Posterior cingulate gyrus (tissue), 11 donors: ENCODE measurements around the gene SLC12A4.

Experiments used
- DNase-seq, 10 donors: peaks; one replicate each; pipeline versions ENCODE4 v3.0.0 to v3.0.0-alpha.2; 2020 to 2021; ENCODE audit warnings: mixed read lengths in 3 of 10
- intact Hi-C: fragments of 100-400 bp; cut with DNase I; formaldehyde crosslinking; loops from one replicate; pipeline ENCODE4 v1.15.1; 2023

Gene SLC12A4

DNA sequence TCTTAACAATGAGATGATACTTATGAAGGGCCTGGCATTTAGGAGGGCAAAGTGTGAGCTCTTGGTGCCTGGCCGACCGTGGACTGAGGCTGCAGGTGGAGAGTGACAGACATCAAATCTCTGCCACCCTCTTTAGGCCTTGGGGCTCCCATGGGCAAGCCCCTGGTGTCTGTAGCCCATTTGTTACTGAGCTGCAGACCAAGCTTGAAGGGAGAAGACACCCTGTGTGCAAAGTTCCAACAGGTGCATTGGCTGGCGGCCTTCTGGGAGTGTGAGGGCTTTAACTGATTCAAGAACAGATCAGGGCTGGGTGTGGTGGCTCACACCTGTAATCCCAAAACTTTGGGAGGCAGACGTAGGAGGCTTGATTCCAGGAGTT is 36.0 kb downstream of the SLC12A4 start:
- intact Hi-C loops = loop anchor here (10.0 kb wide), 1 partner anchor 92 kb away; the partner anchor contains the start of genes DDX28 and DUS2

DNA sequence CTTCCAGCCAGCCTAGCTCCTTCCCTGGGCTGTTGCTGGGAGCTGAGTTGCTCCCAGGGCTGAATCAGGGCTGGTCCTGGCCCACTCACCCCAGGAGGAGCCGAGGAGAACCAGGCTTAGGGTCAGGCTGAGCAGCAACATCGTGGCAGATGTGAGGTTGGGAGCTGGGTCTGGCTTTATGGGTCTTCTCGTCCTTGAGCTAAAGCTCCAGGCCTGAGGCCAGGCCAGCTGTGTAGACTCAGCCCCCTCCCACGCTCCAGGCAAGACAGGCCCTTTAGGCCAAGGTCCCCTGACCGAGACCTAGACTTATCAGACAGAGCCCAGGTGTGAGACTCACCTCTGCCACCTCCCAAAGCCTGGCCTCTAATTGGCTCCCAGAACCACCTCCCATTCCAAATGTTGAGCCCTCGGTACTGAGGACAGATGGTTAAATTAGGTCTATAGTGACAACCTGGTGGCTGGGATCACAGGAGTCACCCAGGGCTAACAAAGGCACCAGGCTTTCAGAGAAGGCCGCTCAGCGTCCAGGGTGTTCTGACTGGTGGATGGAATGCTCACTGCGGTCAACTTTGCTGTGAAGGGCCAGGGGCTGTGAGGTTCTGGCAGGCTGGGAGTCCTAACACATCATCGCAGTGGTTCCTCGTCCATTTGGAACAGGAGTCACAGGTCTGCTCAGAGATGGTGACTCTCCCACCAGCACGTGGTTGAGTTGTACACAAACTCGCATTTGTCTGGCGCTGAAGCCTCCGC is 36.5 kb downstream of the SLC12A4 start, which contains the start of gene CTRL:
TSS of gene CTRL (minus strand) at position 151 of the 750 bp plus-strand sequence. CDS start at position 141, 10 bp downstream.
- no peak for DNase-seq
- intact Hi-C loops = loop anchor here (10.0 kb wide), 1 partner anchor 93 kb away; the partner anchor contains the start of genes DDX28 and DUS2

More for the DNA sequence above, 36.0 kb downstream of the SLC12A4 start:
- DNase-seq = peak in 1 of 10 donors; percentile 58

DNA sequence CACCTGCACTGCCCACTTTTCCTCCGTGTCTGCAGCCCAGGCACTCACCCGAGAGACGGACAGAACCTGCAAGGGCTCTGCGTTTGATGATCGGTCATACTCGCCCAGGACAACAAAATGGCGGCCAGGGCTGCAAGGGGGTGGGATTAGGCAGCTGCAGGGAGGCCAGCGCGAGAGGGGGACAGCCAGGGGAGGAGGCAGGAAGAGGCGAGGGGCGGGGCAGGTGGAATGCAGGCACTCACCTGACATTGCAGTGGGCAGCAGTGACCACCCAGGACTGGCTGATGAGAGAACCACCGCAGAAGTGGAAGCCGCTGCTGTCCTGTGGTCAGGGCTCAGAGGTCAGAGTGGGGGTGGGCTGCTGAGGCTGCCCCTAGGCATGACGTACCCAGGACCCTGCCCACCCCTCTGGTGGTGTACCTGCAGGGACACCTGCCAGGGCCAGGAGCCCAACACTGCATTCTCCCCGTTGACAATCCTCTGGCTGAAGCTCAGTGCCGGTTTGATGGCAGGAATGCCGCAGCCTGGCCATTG is 37.7 kb downstream of the SLC12A4 start:
- intact Hi-C loops = loop anchor here (10.0 kb wide), 1 partner anchor 94 kb away; the partner anchor contains the start of genes DDX28 and DUS2
- no peak for DNase-seq

DNA sequence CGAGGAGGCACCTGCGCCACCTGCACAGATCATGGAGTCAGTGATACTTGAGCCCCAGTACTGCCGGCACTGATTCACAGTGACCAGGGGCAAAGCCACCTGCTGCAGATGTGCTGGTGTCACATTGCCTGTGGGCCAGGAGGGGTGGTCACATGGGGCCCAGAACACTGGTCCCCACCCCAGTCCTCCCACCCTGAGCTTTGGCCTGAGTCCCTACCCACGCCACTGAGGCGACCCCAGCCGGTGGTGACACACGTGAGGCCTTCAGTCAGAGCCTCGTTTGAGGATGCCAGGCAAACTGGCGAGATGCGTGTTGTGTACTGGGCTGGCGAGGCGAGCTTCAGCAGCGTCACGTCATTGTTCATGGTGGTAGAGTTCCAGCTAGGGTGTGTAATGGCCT is 38.2 kb downstream of the SLC12A4 start:
- intact Hi-C loops = loop anchor here (10.0 kb wide), 1 partner anchor 95 kb away; the partner anchor contains the start of genes DDX28 and DUS2
- no peak for DNase-seq

DNA sequence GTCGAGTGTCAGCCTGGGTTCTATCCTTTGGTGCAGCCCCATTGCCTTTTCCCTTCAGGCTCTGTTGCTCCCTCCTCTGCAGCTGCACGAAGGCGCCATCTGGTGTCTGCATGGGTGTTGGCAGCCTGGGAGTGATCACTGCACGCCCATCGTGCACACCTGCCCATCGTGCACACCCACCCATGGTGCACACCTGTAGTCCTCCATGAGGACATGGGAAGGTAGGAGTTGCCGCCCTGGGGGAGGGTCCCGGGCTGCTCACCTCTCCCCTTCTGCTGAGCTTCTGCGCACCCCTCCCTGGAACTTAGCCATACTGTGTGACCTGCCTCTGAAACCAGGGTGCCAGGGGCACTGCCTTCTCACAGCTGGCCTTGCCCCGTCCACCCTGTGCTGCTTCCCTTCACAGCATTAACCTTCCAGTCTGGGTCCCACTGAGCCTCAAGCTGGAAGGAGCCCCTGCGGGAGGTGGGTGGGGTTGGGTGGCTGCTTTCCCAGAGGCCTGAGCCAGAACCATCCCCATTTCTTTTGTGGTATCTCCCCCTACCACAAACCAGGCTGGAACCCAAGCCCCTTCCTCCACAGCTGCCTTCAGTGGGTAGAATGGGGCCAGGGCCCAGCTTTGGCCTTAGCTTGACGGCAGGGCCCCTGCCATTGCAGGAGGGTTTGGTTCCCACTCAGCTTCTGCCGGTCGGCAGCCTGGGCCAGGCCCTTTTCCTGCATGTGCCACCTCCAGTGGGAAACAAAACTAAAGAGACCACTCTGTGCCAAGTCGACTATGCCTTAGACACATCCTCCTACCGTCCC is 39.7 kb downstream of the SLC12A4 start:
- DNase-seq = peak; percentile 69 to 97 (median 84)
- intact Hi-C loops = loop anchor here (2.0 to 10.0 kb wide), 3 partner anchors 46 to 254 kb away; partner anchors contain the start of genes CENPT and NUTF2

DNA sequence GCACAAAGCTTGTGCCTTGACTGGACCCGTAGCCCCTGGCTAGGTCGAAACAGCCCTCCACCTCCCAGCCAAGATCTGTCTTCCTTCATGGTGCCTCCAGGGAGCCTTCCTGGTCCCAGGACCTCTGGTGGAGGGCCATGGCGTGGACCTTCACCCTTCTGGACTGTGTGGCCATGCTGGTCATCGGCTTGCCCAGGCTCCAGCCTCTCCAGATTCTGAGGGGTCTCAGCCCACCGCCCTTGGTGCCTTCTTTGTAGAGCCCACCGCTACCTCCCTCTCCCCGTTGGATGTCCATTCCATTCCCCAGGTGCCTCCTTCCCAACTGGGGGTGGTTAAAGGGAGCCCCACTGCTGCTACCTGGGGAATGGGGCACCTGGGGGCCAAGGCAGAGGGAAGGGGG is 40.3 kb downstream of the SLC12A4 start:
- intact Hi-C loops = loop anchor here (2.0 to 10.0 kb wide), 3 partner anchors 45 to 253 kb away; partner anchors contain the start of genes CENPT and NUTF2
- no peak for DNase-seq

DNA sequence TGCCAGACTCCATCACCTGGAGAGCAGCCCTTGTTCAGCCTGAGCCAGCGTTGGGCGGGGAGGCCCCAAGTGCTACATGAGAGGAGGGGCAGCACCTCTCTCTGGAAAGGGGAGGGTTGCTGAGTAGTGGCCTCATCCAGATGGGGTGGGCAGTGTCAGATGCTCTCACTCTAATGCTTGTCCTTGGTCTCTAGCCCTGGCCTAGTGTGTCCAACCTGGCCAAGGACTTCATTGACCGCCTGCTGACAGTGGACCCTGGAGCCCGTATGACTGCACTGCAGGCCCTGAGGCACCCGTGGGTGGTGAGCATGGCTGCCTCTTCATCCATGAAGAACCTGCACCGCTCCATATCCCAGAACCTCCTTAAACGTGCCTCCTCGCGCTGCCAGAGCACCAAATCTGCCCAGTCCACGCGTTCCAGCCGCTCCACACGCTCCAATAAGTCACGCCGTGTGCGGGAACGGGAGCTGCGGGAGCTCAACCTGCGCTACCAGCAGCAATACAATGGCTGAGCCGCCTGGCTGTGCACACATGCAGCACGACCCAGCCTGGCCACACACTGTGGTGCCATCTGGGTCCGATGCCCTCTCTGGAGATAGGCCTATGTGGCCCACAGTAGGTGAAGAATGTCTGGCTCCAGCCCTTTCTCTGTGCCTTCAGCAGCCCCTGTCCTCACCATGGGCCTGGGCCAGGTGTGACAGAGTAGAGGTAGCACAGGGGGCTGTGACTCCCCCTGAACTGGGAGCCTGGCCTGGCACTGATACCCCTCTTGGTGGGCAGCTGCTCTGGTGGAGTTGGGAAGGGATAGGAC is 41.1 kb downstream of the SLC12A4 start:
- DNase-seq = peak in 2 of 10 donors; percentile 68 to 74
- intact Hi-C loops = loop anchor here (5.0 to 10.0 kb wide), 2 partner anchors 80 to 253 kb away; partner anchors contain the start of genes CENPT and NUTF2

DNA sequence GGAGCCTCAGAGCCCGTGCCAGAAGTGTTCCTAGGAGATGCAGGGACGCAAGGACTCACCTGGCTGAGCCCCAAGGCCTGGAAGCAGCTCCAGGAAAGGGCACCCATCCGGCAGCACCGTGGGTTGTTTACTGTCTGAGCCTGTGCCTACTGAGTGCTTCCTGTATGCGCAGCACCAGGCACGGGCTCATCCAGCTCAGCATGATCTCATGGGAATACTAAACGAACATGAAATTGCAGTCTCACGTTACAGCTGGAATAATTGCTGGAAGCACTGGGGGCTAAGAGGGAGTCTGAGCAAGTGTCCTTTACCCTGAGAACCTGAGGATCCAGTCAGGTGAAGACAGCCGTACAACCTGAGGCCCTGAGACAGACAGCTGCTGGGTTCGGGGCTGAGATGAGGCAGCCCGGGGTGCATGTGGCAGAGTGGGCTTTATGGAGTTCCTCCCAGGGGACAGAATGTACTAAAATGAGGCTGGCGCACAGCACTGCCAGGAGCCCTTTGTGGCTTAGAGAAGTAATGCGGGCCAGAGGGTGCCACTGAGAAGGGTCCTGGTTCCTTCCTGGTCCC is 42.2 kb downstream of the SLC12A4 start:
- DNase-seq = peak in 9 of 10 donors; percentile 49 to 93 (median 59)
- intact Hi-C loops = loop anchor here (5.0 to 10.0 kb wide), 2 partner anchors 79 to 251 kb away; partner anchors contain the start of genes CENPT and NUTF2

DNA sequence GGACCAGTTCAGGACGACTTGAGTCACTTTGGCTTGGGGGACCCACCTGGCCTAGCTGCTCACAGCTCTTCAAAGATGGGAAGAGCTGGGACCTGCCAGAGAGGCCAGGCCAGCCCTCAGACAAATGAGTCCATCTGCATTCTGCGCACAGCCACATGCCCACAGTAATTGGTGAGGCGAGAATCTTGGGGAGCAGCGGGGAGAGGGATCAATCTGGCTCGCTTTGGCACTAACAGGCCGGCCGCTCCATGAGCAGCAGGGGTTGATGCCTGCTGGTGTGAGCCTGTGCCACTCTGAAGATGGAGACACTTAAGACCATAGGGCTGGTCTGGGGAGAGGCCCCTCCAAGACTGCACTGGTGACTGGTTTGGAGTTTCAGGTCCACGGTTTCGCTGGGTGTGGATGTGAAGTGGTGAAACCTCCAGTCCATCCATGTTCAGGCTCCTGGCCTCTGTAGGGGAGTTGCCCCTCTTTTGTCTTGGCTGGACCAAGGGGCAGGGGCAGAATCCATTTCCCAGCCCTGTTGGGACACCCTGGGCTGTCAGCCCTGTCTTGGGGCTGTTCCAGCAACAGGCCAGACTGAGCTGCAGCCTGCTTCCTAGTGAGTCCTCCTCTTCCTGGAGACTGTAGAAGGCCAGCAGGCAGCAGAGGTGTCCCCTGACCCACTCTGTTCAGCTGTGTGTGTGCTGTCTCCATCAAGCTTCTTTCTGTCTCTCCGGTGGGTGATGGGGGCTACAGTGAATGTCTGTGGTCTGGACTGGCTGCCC is 44.1 kb downstream of the SLC12A4 start:
- intact Hi-C loops = loop anchor here (10.0 kb wide), 1 partner anchor 250 kb away; no protein-coding TSS in a partner anchor
- DNase-seq = peak in 1 of 10 donors; percentile 75

DNA sequence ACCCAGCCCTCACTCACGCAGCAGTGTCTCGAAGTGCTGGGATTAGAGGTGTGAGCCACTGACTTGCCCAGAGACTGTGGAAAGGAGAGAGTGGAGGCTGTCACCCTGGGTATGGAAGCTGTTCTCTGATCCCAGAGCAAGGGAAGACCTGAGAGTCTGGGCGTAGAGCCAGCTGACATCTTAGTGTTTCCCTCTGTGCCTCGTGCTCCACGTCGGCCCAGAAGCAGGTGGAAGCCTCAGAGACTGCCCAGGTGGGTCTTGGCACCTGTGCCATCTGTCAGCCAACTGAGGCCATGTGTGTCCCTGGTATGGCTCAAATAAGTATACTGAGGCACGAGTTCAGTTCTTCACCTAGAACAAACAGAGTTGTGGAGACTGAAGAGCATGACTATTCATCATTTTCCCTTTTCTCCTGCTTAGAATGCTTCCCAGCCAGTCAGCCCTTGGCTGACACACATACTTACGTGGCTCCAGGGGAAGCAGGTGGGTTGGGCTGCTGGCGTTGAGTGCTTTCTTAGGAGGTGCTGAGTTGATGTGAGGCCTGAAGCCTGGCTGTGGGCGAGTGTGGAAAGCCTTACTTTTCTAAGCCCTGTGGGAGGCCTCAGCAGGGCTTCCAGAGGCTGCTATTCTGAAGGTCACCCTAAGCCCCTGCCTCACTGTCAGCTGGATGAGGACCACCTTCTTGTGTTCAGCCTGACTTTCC is 44.9 kb downstream of the SLC12A4 start:
- DNase-seq = peak in 7 of 10 donors; percentile 44 to 93 (median 64)
- intact Hi-C loops = loop anchor here (10.0 kb wide), 1 partner anchor 249 kb away; no protein-coding TSS in a partner anchor

DNA sequence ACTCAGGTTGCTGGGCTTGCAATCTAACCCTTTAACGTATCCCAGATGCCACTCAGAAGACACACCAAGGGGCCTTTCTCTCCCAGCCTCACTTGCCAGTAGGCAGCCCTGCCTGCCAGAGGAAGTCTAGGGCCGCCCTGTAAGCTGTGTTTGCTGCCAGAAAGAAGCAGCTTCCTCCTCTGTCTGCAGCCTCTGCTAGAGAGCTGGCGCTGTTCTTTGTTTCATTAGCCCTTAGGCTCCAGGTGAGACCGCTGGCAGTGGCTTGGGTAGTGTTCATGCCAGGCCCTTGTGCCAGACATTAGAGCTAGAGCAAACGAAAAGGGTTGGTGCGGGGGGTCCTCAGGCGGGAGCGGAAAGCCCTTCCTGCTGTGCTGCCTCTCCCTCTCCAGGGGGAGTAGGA is 45.7 kb downstream of the SLC12A4 start:
- intact Hi-C loops = loop anchor here (10.0 kb wide), 1 partner anchor 248 kb away; no protein-coding TSS in a partner anchor
- DNase-seq = peak in 1 of 10 donors; percentile 64

DNA sequence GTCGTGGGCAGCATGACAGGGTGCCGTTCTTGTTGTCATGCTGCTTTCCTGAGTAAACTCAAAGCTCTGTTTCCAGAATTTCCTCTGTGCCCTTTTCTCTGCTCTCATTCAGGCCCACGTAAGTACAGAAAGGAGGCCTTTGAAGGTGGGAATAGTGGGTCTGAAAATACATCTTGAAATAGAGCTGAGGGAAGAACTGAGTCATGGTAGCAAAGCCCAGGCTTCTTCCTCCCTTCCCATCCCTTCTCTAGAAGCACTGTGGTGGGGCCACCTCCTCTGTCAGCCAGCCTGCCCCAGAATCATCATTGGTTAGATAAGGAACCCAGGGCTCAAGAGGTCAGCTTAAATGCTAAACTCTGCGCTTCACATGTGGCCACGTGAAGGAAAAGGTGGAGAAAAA is 46.2 kb downstream of the SLC12A4 start:
- no peak for DNase-seq
- intact Hi-C loops = loop anchor here (10.0 kb wide), 1 partner anchor 247 kb away; no protein-coding TSS in a partner anchor

DNA sequence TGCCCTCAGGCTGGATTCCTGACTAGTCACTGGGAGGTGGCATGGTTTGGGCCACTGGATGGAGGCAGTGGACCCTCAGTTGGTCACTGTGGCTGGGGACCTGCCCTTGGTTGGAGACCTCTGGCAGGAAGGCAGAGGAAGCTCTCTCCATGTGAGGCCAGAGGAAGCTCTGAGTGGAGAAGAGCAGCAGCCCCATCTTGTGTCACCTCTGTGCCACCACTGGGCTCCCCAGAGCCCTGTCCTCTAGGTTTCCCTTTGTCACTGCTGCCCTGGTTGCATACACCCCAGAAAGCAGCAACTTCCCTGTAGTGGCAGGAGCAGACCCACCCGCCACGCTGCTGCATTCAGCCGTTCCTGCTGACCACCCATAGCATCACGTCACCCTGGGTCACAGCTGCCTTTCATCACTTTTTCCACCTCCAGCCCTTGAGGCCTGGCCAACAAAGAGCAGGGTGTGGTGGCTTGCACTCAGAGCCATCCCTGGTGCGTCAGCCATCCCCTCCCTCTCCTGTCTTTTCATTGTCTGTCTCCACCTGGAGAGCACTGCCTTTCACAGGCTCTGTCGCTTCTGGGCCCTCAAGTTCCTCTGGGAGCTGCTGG is 48.7 kb downstream of the SLC12A4 start:
- intact Hi-C loops = loop anchor here (10.0 kb wide), 1 partner anchor 245 kb away; no protein-coding TSS in a partner anchor
- DNase-seq = no peak

DNA sequence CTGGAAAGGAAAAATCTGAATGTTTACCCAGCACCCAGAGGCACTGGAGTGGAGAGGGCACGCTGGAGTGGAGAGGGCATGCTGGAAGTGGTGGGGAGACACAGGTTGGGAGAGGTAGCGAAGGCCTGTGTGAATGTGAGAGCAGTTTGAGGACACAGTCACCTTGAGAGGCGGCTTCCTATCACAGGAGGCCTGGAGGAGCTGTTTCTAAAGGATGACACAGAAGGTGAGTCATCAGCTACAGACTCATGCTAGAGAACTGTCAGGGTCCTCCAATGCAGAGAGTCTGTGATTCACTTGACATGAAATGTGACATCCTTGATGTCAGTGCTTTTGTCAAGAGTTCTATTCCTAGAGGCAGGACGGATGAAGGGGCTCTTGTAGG is 50.6 kb downstream of the SLC12A4 start:
- peak in 3 of 10 donors; percentile 47 to 78 (median 61) for DNase-seq
- intact Hi-C loops = no loop called here

DNA sequence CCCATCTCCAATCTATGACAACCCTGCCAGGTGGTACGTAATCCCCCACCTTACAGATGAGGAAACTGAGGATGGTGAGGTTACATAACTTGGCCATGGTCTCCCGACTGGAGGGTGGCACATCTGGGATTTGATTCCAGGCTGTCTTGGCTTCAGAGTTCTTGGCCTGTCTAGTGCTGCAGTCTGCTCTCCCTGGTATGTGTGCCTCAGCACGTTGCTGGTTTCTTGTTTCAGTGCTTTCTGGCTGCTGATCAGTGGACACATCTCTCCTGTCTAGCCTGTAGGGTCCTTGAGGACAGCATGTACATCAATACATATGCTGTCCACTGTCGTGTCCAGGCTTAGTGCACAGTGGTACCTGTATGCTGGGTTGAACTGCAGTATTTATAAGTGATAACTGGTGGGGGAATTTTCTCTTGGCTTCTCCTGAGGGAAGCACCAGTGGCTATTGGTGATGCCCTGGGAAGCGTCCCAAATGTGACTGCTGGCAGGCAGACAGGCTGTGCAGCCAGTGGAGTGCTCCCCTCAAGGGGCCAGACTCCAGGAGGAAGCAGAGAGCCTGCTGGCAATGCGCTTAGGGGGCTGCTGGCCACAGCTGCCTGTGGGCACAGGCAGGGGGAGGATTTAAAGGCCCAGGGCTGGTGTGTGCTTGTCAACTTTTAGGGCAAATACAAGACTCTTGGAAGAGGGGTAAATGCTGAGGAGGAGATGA is 51.1 kb downstream of the SLC12A4 start:
- DNase-seq = peak in 9 of 10 donors; percentile 49 to 94 (median 63)
- intact Hi-C loops = no loop called here
